HG02970 (cell line): ENCODE data around the gene CRHBP.

Experiments
- ATAC-seq: cut with Tn5 transposase; IDR thresholded peaks from one replicate; pipeline ENCODE4 v1.9.1; 2021; ENCODE audit warnings: mild to moderate bottlenecking, moderate library complexity, moderate number of reproducible peaks; ENCODE audit not compliant: unreplicated experiment, low FRiP score

The CRHBP gene

GRCh38 chr5:77012601-77013000 is 59.8 kb downstream of the CRHBP start:
- no peak for ATAC-seq

- ATAC-seq, result no peak
These were observed 63.2 kb downstream of the CRHBP start for GRCh38 chr5:77015938-77016569.

- ATAC-seq, result no peak
These were observed 64.1 kb downstream of the CRHBP start for GRCh38 chr5:77016962-77017361.

- no peak for ATAC-seq
These were observed 64.8 kb downstream of the CRHBP start for GRCh38 chr5:77017668-77018067.
